OCI-LY1 (cell line): ENCODE data around the gene TGM5.
"Not testable (repeated sequence)": the region's sequence is repeated elsewhere in the genome, so short reads cannot be mapped to it uniquely, and the experiment has no call there.

Experiments used
- CTCF ChIP-seq: fragments of 200-600 bp; sonication (generic), shearing (Covaris generic); IDR thresholded peaks from 2 replicates; pipeline ENCODE4 v1.5.1; 2017; ENCODE audit warnings: mild to moderate bottlenecking, antibody characterized with exemption, low read length, moderate library complexity, mixed read lengths
- EZH2 ChIP-seq: fragments of 200-600 bp; sonication (generic), shearing (Covaris generic); IDR thresholded peaks from 2 replicates; pipeline ENCODE4 v1.8.0; 2017; ENCODE audit warnings: borderline replicate concordance, mixed run types, mild to moderate bottlenecking, antibody characterized with exemption, low read length, moderate library complexity, mixed read lengths

- TF ChIP-seq CTCF, EZH2: not testable (repeated sequence)
These were observed 40.8 kb downstream of the TGM5 start for GRCh38 chr15:43225950-43226255.
